ENCODE results near the gene MAP2K6. TPM values are rescaled to one million over a fixed set of nuclear protein-coding genes. Genes with fewer than 3 reads are reported as not detected.

The MAP2K6 gene
- polyA plus RNA-seq, 1 experiment: 1.2 TPM

DNA sequence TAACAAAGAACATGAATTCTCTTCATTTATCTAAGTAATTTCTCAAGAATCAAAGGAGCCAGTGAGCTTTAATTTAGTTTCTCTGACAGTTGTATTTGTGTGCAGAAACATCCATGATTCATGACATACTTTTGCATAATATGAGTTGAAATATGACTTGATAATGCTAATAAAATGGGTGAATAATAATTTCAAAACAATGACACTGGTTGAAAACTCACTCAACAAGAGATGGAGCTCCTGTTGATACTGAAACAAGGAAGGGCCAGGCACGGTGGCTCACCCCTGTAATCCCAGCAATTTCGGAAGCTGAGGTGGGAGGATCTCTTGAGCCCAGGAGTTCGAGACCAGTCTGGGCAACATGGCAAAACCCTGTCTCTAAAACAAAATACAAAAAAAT lies 147.0 kb downstream of the MAP2K6 start:
- POLR2A ChIA-PET: no interaction called here
- TF ChIP-seq, protein P1, sequence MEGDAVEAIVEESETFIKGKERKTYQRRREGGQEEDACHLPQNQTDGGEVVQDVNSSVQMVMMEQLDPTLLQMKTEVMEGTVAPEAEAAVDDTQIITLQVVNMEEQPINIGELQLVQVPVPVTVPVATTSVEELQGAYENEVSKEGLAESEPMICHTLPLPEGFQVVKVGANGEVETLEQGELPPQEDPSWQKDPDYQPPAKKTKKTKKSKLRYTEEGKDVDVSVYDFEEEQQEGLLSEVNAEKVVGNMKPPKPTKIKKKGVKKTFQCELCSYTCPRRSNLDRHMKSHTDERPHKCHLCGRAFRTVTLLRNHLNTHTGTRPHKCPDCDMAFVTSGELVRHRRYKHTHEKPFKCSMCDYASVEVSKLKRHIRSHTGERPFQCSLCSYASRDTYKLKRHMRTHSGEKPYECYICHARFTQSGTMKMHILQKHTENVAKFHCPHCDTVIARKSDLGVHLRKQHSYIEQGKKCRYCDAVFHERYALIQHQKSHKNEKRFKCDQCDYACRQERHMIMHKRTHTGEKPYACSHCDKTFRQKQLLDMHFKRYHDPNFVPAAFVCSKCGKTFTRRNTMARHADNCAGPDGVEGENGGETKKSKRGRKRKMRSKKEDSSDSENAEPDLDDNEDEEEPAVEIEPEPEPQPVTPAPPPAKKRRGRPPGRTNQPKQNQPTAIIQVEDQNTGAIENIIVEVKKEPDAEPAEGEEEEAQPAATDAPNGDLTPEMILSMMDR (IDR thresholded peaks at IDR 0.05; ENCODE audit: insufficient read depth, low read depth, low read length): no peak
- no peak overlapping the region for H3K4me3 ChIP-seq (ENCODE audit: low read depth, low read length)
- no peak for DNase-seq (ENCODE audit: low read depth)
- CTCF ChIA-PET: interaction anchor here (0.6 to 1.4 kb wide), 6 partner anchors 9 to 589 kb away, joined by 3 to 4 read pairs (median 3); no protein-coding TSS in a partner anchor
- peaks cover 3% of the 10 kb centered on the region; the same call in 1 of the 2 replicates for H3K27me3 ChIP-seq (ENCODE audit: control insufficient read depth, insufficient read depth, low read length)
- no peaks in the 10 kb centered on the region for H3K36me3 ChIP-seq (ENCODE audit: control insufficient read depth, insufficient read depth, low read length)

DNA sequence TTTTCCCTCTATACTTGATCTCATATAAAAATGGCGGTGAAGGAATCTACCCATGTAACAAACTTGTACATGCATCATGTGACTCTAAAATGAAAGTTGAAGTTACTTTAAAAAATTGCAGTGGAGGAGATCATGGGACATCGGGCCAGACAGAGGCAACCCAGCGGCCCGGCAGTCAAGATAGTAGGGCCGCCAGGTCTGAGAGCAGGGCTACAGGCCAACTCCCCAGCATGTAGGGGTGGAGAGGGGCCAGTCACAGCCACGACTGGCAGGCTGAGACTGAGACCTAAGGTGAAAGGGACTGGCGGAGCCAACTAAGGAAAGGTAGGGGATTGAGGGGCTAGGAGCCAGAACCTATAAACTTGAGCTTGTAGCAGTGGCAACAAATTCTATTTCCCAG lies 150.9 kb downstream of the MAP2K6 start:
- ChIA-PET POLR2A (no interaction called here), CTCF (interaction anchor here (0.9 to 1.7 kb wide), 3 partner anchors 26 to 1058 kb away, joined by 3 to 4 read pairs (median 3); no protein-coding TSS in a partner anchor)
- TF ChIP-seq, protein P1 (IDR thresholded peaks at IDR 0.05; ENCODE audit: insufficient read depth, low read depth, low read length): no peak

DNA sequence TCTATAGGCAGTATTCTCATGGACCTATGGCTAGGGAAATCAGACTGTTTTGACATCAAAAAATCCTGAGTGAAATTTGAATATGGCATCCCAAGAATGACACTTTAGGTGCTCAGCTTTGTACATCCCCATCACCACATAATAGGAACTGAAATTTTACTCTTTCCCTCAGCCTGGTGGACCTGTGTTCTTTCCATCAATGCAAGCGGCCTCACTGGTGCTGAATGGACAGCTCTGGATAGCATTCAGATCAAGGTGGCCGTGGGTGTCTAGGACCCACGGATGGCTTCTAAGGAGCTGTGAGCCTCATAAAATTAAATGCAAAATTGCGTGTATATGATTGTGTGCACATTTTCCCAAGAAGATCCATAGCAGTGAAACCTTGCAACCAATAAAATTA lies 152.6 kb downstream of the MAP2K6 start:
- POLR2A ChIA-PET: no interaction called here
- CTCF ChIA-PET: interaction anchor here (0.9 to 6.3 kb wide), 4 partner anchors 9 to 986 kb away, joined by 3 to 43 read pairs (median 4); no protein-coding TSS in a partner anchor

More for the DNA sequence above, 150.9 kb downstream of the MAP2K6 start:
- Histone ChIP-seq H3K36me3 (ENCODE audit: control insufficient read depth, insufficient read depth, low read length) (no peaks in the 10 kb centered on the region), H3K4me3 (ENCODE audit: low read depth, low read length) (no peak overlapping the region), H3K27me3 (ENCODE audit: control insufficient read depth, insufficient read depth, low read length) (peaks cover 3% of the 10 kb centered on the region; the same call in 1 of the 2 replicates)
- DNase-seq (ENCODE audit: low read depth): no peak

DNA sequence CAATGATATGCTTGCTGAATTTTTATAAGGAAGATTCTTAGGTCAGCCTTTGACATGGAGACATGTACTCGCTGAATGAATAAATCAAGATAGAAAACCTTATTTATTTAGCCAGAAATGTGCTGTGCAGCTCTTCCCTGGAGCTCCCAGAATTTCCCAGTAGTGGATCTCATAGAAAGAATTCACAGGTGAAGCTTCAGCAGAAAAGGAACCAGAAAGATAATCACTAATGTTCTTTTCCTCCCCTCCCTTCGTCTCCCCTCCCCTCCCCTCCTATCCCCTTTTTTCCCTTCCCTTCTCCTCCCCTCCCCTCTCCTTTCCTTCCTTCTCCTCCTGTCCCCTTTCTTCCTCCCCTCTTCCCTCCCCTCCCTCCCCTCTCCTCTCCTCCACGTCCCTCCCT lies 158.2 kb downstream of the MAP2K6 start:
- no peaks in the 10 kb centered on the region for H3K36me3 ChIP-seq (ENCODE audit: control insufficient read depth, insufficient read depth, low read length)
- H3K4me3 ChIP-seq (ENCODE audit: low read depth, low read length): no peak overlapping the region
- CTCF ChIA-PET: interaction anchor here (0.7 to 1.1 kb wide), 3 partner anchors 47 to 174 kb away, joined by 3 to 4 read pairs (median 3); no protein-coding TSS in a partner anchor
- POLR2A ChIA-PET: no interaction called here
- no peaks in the 10 kb centered on the region for H3K27me3 ChIP-seq (ENCODE audit: control insufficient read depth, insufficient read depth, low read length)
- no peak for DNase-seq (ENCODE audit: low read depth)
- TF ChIP-seq, protein P1 (IDR thresholded peaks at IDR 0.05; ENCODE audit: insufficient read depth, low read depth, low read length): no peak

More for the DNA sequence above, 152.6 kb downstream of the MAP2K6 start:
- H3K4me3 ChIP-seq (ENCODE audit: low read depth, low read length): no peak overlapping the region
- H3K36me3 ChIP-seq (ENCODE audit: control insufficient read depth, insufficient read depth, low read length): no peaks in the 10 kb centered on the region
- H3K27me3 ChIP-seq (ENCODE audit: control insufficient read depth, insufficient read depth, low read length): peaks cover 3% of the 10 kb centered on the region; the same call in 1 of the 2 replicates
- no peak for DNase-seq (ENCODE audit: low read depth)
- TF ChIP-seq, protein P1 (IDR thresholded peaks at IDR 0.05; ENCODE audit: insufficient read depth, low read depth, low read length): no peak

DNA sequence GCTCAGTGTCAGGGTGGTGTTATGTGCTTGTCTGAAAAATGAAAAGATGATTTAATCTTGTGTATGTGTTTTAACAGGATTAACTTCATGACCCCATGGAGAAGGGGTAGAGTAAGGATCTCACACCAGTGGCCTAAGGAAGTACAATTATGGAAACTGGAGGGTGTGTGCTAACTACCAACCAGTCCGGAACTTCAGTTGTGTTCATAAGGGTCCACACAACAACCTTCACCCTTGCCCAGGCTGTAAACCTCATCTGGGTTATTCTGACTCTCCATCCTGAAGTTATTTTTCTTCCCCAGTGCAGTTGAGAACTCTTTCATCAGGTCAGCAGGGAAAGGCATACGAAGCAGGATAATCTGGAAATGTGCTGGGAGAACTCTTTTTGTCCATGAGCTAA lies 158.9 kb downstream of the MAP2K6 start:
- no peak overlapping the region for H3K4me3 ChIP-seq (ENCODE audit: low read depth, low read length)
- H3K27me3 ChIP-seq (ENCODE audit: control insufficient read depth, insufficient read depth, low read length): no peaks in the 10 kb centered on the region
- H3K36me3 ChIP-seq (ENCODE audit: control insufficient read depth, insufficient read depth, low read length): no peaks in the 10 kb centered on the region
- TF ChIP-seq, protein P1 (IDR thresholded peaks at IDR 0.05; ENCODE audit: insufficient read depth, low read depth, low read length): no peak
- POLR2A ChIA-PET: no interaction called here
- CTCF ChIA-PET: interaction anchor here (1.1 kb wide), 3 partner anchors 34 to 49 kb away, joined by 3 to 4 read pairs (median 3); no protein-coding TSS in a partner anchor
- no peak for DNase-seq (ENCODE audit: low read depth)
